ENCODE data around the gene SECISBP2.
A peak's percentile ranks its signal among the peaks of the same experiment; 100 is the strongest.

Gene SECISBP2

GRCh38 chr9:89382026-89382986 lies 64.0 kb downstream of the SECISBP2 start:
- ATAC-seq (peak; percentile 79), DNase-seq (peak; percentile 67)

DNA sequence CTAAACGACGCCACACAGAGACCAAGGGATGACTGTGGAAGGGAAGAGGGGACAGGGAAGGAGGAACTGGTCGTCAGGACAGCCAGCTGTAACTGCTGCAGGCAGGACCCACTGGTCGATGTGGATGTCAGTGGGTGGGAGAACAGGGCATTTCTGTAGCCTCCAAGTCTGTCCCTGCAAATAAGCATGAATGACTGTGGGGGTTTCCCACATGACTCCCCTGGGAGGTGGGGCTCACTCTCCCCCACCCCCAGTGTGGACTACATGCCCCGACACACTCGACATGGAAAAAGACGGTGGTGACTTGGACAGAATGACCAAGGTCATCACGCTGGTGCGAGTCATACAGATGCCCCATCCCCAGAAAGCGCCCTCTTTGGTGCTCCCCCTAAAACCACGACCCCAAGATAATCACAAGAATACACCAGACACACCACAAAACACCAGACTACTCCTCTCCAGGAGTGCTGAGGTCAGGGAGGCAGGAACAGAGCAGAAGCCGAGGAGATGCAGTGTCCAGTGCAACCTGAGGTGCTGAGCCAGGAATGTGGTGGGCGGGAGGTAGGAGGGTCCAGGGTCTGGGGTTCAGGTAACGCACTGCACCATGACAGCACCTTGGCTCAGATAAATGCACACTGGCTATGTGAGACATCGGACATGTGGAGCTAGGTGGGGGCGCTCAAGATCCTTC lies 64.9 kb downstream of the SECISBP2 start:
- peak; percentile 28 for ATAC-seq
- peak; percentile 22 for DNase-seq

- DNase-seq (no peak), ATAC-seq (no peak)
Observed at GRCh38 chr9:89383721-89384300, 65.5 kb downstream of the SECISBP2 start.

DNA sequence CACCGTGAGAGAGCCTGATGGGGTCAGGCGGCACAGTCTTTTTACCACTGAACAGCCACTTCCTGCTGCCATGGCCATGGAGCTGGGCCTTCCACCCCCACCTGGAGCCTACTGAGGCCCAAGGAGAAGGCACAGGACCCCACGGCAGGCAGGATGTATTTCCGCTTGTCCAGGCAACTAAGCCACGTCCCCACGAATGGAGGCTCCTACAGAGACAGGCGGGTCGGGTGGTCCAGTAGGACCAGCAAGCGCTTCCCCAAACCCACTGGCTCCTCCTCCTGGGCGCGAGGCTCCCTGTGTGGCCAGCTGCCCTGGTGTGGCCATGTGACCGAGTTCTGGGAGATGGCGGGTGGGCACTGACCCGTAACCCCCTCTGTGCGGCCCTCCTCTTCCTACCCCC lies 66.5 kb downstream of the SECISBP2 start:
- no peak for ATAC-seq
- DNase-seq = no peak

- no peak for ATAC-seq
- DNase-seq = no peak
Observed at GRCh38 chr9:89386206-89386605, 67.9 kb downstream of the SECISBP2 start.

- ATAC-seq = no peak
- no peak for DNase-seq
Observed at GRCh38 chr9:89386797-89387196, 68.5 kb downstream of the SECISBP2 start.

- DNase-seq (no peak), ATAC-seq (no peak)
Observed at GRCh38 chr9:89387197-89387849, 69.0 kb downstream of the SECISBP2 start.

DNA sequence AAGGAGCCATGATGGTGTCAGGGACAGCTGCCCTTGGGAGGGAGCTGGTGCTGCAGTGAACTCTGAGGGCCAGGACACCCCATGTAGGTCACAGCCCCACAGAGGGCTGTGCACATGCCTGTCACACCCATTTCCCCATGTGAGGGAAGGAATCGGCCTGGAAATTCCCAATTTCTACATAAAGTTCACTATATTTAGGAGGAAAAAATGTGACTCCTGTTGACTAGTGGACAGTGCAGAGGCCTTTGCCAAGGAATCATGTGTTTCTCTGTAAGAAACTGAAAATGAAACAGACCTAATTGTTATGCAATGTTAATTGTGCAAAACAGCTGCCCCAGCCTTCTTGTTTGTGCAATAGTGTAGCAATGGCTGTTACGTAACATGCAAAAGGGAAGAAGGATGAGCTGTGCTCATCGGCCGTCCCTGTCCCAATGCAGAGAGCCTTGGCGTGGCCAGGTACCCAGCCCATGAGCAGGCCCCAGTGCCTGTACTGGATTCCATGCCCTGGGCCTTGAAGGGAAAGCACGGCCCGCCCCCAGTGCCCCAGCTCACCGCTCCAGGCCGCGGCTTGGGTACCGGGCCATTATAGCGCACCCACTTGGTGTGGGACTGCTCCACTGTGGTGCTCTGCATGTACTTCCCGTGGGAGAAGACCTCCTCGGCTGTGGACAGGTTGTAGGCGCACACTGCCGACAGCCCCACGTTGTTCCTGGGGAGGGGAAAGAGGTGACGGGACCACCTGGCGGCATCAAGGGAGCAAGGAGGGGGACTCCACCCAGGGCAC lies 70.0 kb downstream of the SECISBP2 start:
- DNase-seq (no peak), ATAC-seq (peak; percentile 10)

DNA sequence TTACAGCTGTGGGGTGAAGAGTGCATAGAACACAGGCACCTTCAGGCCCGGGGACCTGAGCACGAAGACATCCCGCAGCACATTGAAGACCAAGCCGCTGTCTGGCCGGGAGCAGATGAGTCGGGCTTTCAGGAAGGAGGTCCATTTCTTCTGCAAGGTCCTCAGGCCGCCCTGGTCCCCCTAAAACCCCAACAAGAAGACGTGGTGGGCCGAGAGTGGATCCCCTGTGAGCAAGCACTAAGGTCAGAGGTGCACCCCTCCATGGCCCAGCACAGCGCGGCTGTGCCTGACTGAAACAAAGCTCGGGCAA lies 70.5 kb downstream of the SECISBP2 start:
- no peak for DNase-seq
- no peak for ATAC-seq

- ATAC-seq (no peak), DNase-seq (no peak)
Observed at GRCh38 chr9:89390068-89390555, 71.8 kb downstream of the SECISBP2 start.

DNA sequence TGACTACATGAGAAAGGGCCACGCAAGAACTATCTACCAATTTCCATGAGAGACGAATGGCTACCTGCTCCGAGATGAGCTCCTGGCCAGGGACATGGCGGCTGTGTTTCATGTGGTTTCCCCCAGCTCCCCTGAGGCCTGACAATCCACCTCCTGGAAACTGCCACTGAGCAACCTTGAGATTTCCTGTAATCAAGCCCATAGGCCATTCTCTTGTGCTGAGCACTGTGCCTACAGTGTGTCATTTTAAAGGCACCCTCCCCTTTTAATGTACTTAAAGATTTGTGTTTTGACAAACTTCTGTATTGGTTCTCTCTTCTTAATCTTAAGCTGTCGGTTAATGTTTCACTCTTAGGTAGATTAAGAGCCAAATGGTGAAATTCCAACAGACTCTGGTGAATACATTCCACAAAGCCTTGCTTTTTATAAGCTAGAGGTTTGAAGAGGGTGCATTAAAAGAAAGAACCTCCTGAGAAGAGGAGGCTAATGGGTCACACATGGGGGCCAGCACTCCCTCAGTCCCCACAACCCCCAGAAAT lies 72.3 kb downstream of the SECISBP2 start:
- DNase-seq = no peak
- no peak for ATAC-seq

- DNase-seq (no peak), ATAC-seq (no peak)
Observed at GRCh38 chr9:89391585-89391984, 73.3 kb downstream of the SECISBP2 start.

DNA sequence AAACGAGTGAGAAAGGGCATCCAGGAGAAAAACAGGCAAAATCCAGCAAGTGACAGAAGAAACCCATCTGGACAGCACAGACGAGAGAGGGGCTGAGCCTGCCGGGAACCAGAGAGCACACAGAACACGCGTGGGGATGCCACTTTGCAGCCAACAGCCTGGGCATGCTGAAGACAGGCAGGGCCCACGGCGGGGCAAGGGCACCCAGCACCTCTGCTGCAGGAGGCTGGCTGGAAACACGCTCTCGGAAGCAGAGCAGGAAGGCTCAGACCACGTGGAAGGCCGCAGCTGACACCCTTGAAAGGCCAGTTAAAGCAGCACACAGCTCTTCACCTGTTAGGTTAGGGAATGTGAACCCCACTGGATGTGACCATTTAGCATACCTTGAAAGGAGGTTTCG lies 76.1 kb downstream of the SECISBP2 start:
- ATAC-seq = no peak
- no peak for DNase-seq

- no peak for ATAC-seq
Observed at GRCh38 chr9:89395931-89396710, 77.8 kb downstream of the SECISBP2 start.

DNA sequence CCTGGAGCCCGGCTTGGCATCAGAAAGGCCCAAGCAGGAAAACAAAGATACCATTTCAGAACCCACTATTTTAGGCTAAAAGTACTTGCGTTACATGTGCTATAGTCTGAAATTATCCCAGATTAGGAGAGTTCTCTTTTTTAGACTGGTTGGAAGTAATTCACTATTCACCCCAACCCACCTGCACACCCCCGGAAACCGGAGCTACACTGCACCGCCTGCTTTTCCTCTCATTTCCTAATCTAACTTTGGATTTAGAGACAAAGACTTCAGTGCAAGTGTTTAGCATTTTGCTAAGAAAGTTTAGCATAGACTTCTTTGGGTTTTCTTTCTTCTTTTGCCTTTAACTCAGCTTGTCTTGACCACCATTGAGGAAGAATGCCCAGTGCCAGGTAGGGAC lies 79.2 kb downstream of the SECISBP2 start:
- ATAC-seq = no peak
- DNase-seq = no peak

More at GRCh38 chr9:89395931-89396710, 77.8 kb downstream of the SECISBP2 start:
- DNase-seq = no peak

- DNase-seq = no peak
- ATAC-seq = no peak
Observed at GRCh38 chr9:89398621-89399020, 80.3 kb downstream of the SECISBP2 start.

DNA sequence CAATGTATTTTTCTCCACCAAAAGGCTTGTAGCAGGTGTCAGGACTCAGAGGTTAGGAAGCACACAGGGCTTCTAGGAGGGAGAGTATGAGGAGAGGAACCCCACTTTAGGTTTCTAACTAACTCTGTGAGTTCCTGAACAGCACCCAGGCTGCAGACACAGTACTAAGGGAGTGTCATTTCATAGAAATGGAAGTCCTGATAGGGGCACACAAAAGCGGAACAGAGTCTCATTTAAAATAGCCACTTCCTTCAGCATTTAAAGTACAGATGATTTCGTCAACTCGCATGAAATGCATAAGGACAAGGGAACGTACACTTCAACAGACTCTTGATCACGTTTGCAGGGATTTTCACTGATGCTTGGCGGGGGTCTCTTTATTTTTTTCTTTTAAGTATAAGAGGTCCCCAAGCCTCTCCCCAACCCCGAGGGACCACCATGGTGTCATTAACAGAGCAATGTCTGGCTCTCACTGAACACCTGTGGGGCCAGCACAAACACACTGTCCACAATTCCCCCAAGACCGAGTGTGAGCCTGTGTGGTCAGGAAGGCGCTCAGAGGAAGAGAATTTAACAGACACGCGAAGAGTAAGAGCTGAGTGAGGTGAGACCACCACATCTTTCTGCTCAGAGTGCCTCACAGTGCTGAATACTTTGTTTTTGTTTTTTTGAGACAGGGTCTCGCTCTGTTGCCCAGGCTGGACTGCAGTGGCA lies 82.3 kb downstream of the SECISBP2 start:
- no peak for DNase-seq
- ATAC-seq = no peak

DNA sequence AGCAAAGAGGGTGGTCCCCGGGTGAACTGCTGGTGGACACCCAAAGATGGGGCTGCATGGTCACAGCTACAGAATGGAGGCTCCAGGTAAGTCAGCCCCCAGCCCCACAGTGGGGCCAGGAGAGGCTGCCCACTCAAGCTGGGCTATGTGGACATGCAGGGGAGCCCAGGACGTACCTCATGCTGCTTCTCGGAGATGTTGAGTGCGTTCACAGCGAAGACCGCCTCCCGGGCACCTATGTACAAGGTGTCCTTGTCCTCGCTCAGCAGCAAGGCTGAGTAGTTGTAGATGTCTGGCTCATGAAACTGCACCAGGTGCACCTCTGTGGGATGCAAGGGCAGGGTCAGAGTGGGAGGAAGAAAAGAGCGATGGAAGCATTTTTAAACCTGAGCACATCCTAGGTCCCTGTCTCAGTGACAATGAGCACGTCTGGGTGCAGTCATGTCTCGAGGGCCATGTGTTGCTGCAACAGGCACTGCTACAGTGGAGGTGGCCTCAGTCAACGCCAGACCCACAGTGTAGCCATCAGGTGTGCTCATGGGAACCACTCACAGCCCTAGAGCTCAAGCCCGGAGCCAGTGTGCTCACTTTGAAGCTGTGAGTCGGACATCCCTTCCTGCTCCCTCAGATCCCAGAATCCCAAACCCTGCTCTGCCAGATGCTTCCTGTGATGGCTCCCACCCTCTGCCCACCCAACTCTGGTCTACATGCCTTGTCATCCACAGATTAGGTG lies 84.6 kb downstream of the SECISBP2 start:
- ATAC-seq (no peak), DNase-seq (no peak)

DNA sequence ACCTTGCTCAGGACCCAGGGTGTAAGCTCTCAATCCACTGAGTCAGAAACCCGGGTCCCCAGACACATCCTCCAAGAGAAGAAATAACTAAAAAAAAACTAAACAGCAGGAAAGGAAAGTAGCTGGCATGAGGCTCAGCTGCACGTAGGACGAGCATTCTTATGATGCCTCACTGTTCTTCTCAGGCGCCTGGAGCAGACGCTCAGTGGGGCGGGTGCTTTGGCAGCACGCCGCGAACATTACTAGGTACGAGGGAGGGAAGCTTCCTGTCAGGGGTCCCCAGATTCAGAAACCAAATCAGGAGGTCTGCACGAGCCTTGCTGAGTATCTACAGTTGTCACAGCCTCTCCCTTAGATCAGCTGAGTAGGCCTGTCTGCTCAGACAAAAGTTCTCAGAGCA lies 85.8 kb downstream of the SECISBP2 start:
- no peak for ATAC-seq
- no peak for DNase-seq

All from stimulated activated naive CD8-positive, alpha-beta T cell treated with anti-CD3 and anti-CD28 coated beads, Interleukin-15, Interleukin-2, amounts not matched to agents 100 U/mL and 50 U/mL, for 24 hours (primary cell).